ENCODE measurements around the gene ZFP36L1.
A peak's percentile ranks its signal among the peaks of the same experiment; 100 is the strongest.

ZFP36L1 gene

DNA sequence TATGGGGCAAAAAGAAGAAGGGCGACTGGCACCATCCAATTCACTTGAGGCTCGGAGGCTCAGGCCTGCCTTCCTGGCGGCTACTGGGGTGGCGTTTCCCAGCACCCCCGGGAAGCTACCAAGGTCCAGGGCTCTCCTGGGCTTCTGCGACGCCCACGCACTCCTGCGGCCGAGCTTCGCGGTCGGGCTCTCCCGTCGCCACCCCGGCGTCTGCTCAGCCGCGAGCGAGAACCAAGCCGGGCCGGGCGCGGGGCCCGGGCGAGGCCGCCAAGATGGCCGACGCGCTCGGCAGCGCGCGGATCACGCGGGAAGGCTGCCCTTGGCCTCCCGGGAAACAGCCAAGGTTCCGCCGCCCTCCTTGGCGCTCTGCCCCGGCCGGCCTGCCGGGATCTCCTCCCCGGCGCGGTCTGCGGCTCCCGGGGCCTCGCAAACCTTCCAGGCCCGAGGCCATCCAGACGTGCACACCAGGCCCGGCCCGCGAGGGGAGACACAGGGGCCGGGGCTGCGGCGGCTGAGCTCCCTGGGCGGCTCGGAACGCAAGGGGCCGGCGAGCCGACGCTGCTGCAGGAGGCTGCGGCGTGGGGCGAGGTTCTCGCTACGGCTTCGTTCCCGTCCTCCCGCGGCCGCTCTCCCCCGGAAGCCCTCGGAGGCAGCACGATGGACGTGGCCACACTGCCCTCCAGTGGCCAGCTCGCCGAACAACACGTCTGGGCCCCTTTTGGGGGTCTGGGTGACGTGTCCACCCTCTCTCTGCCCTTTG, 23.5 kb upstream of the ZFP36L1 start:
- DNase-seq (ENCODE audit: low read depth in 2 of 2) = peak; percentile 84 to 87

DNA sequence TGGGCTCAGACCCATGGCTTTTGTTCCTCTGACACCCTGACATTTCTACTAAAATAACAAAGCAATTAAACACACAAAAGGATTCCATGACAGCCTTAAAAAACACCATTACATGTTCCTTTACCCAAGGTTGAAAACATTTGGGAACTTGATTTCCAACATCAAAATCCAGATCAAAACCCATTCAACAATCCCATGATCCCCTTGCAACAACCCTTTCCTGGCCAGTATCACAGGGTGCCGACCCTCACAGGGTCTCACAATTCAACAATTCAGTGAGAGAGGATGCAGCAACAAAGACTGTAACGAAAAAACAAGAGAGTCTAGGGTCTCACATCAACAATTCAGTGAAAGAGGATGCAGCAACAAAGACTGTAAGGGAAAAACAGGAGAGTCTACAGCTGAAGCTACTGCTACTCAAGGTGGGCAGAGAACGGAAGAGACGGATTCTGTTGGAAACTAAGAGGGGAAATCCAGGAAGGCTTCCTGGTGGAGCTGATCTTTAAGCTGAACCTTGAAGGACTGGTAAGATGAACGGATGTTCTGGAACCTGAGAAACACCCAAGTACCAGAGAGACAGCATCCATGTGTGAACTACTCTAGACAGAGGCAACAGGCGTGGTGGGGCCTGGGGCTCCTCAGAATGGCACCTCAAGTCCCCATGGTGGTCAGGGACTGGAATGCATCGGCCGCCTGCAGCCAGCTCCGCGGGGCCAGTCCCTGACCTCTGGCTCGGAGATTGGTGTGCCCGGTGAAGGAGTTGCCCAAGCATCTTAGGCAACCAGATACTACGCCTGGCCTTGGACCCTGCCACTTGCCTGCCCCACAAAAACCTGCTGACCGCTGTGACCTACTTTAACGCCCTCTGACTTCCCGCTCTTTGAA, 22.7 kb upstream of the ZFP36L1 start:
- DNase-seq (ENCODE audit: low read depth in 2 of 2) = no peak

DNA sequence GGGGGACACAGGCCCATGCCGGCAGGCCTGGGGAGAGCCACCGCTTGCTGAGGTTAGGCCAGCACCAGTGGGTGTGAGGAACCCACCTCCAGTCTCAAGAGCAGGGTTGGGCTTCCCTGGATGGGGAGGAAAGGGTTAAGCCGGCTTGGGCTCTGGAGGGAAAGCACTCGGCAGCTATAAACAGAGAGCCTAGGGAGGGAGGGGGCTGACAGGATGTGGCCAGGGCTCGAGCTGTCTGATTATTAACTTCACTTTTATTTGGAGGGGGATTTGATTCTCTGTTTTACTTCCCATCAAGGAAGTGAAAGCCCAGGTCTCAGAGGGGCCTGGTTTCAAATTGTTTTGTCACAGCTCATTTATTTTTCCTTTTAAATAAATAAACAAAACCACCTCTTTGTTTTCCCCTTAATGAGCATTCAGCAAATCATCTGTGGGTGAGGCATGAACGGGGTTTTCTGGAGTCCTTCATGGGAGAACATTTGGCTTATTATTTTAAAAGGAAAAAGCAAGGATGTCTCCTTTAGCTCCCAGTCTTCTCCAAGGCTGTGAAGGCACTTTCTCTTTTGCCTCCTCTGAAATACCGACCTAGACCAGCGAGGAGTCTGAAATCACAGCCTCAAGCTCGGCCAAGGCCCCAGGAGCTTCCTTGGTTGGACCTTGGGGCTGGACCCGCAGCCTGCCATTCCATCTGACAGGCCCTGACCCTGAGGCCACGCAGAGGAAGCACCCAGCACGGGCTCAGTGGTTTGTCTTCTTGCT, 21.9 kb upstream of the ZFP36L1 start:
- DNase-seq (ENCODE audit: low read depth in 2 of 2) = no peak

DNA sequence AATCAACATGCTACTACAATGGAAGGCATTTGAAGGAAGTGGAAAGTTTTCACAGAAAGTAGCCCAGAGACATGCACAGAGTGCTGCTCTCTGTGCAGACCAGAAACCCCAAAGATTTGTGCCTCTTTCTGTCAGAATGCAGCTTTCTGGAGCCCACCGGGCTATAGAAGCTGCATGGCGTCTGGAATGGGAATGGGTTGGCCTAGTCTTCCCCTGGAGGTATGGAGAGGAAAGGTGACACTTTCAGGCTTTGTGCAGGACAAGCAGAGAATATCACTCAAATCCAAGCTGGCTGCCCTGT, 21.3 kb upstream of the ZFP36L1 start:
- no peak for DNase-seq (ENCODE audit: low read depth in 2 of 2)

DNA sequence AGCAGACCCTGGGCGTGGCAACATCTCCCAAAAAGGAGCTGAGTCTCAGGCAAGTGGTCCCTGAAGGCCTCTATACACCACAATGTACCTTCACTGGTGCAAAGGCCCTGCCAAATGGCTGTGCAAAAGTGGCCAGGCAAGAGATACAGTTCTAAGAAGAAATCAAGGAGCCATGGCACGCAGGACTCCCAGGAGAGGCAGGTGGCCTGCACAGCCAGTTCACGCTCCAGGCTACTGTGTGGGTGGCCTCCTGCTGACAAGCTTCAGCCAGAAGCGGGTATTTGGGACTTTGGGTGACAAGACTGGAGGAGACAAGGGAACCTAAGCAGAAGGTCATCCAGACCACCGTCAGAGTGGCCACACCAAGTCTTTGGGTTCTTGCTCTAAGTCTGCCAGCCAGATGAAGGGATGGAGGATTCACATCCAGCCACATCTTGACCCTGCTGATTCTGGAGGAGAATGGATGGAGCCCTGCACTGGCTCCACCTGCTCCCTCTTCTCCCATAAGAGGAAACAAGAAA, 20.5 kb upstream of the ZFP36L1 start:
- no peak for DNase-seq (ENCODE audit: low read depth in 2 of 2)

DNA sequence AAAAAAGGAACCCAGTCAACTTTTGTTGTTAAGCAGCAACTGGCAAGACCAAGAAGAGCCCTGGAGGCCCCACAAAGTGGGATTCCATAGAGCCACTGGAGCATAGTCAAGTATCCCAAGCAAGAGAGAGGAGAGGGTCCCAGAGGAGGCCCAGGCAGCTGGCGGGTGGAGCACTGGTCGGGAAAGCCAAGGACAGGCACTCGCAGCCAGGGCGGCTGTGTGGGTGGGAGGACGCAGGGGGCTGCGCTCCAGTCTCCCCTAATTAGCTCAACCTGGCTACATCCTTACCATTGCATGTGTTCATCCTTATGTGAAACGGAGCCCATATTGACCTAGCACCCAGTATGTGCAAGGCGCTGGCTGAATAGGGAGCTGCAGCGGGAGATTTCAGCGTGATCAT, 18.3 kb upstream of the ZFP36L1 start:
- DNase-seq (ENCODE audit: low read depth in 2 of 2) = no peak

DNA sequence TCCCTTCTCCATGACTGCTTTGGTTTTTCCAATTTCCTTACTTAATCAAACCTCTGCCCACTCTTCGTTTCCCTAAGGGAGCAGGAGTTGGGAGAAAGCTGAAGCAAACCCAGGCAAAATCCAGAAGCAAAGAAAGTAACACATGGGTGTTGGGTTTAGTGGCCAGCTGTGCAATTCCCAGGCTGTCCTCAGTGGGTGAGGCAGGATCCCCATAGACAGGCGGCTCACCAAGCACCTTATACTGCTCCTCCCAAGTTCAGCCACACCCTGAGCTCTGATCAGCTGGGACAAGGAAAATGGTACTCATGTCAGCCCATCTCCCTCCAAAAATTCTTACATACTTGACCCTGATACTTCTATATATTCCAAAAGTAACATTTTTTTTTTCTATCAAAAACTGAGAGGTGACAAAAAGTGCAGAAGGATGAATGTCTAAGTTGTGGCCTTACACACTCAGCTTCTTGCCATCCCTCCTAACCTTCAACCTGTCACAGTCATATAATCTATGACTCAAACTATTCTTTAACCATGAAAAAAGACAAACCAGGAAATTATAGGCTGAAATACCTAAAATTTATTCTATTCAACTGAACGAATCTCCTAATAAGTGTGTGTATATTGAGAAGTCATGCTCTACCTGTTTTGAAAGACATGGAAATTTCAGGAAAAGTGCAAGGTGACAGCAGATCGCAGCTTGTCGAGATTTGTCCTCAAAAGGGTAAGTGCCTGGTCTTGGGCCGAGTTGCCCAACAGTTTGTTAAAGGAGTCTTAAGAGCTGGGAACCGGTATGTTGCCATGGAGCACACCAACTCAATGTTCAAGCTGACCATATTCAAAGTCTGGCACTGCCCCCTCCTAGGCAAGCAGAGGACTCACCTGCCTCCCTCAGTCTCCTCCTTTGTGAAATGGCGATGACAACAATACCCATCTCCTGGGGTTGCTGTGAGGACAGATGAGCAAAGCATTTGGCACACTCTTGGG, 17.6 kb upstream of the ZFP36L1 start:
- DNase-seq (ENCODE audit: low read depth in 2 of 2) = no peak

DNA sequence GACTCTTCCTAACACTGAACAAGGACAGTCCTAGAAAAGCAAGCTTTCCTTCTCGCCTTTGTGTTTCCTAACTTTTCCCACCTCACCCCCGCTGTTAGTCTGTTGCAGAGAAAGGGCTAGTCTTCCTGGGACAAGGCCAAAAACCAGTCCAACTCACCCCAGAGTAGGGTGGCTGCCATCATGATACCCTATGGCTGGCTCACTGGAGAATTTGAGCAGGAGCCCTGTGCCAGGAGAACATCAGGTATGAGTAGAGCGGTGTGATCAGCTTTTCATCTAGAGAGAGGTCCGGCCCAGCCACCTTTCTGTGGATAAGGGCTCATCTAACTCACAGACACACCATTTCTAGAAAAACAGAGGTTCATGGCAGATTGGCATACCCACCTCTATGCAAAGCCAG, 16.7 kb upstream of the ZFP36L1 start:
- no peak for DNase-seq (ENCODE audit: low read depth in 2 of 2)

DNA sequence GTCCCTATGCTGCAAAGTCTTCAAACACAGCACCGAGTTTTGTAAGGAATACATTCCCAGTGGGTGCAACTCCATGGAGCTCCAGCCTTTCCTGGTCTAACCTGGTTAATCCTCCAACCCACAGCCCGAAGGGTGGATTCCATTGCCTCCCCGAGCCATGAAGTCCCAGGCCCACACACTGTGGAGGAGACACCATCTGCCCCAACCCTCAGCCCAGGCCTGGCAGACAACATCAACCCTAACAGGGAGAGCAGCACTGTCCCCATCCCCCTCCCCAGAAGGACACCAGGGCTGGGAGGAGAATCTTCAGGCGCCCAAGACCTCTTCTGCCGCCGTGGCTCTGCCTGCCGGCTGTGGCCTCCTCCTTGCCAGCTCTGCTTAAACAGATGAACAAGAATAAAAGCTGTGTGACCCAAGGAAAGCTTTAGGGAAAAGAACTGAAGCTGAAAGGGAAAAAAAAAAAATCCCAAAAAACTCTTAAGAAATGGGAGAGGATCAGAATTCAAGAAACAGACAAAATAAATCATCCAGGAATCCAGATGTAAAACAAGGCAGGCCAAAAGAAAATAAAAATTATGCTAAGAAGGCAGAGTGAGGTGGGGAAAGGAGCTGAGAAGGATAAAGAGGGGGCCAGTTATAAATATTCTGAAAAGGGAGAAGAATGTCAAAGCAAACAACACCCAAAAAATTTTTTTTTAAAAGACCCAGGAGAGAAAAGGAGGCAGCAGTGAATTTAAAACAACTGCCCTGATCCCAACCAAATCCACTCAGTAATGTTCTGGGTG, 16.0 kb upstream of the ZFP36L1 start:
- DNase-seq (ENCODE audit: low read depth in 2 of 2) = no peak

DNA sequence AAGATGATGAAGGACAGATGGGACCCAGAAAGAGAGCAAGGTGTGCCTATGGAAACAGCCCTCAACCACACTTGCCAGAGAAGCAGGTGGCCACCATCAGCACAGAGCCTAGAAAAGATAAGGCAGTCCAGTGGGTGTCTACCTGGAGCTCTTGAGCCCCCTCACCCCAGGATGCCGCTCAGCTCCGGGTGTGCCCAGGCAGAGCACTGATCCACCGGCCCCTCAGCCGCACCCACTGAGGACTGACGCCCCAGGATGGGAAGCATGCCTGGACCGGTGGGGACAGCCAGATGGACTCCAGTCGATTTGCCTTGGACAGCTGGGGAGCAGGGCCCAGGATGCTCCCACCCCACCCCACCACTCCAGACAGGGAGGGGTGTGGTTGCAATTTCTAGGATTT, 15.1 kb upstream of the ZFP36L1 start:
- DNase-seq (ENCODE audit: low read depth in 2 of 2) = no peak

DNA sequence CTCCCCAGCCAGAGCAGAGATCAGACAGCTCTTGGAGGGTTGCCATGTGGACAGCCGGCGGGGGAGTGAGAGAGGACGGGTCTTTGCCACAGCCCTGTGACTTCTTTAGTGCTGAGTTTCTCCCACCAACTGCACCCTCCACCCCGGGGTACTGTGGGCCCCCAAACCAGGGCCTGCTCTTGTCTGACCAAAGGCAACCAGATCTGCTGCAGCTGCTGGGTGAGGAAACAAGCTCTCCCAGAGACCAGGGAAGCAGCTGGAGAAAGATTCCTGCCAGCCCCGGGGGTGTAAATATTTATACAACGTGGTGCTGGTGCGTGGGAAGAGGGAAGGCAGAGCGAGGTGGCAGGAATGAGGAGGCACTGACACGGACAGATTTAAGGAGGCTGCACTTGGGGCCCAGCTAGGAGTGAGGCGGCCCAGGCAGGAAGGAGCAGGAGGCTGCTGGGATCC, 14.3 kb upstream of the ZFP36L1 start:
- DNase-seq (ENCODE audit: low read depth in 2 of 2) = no peak

DNA sequence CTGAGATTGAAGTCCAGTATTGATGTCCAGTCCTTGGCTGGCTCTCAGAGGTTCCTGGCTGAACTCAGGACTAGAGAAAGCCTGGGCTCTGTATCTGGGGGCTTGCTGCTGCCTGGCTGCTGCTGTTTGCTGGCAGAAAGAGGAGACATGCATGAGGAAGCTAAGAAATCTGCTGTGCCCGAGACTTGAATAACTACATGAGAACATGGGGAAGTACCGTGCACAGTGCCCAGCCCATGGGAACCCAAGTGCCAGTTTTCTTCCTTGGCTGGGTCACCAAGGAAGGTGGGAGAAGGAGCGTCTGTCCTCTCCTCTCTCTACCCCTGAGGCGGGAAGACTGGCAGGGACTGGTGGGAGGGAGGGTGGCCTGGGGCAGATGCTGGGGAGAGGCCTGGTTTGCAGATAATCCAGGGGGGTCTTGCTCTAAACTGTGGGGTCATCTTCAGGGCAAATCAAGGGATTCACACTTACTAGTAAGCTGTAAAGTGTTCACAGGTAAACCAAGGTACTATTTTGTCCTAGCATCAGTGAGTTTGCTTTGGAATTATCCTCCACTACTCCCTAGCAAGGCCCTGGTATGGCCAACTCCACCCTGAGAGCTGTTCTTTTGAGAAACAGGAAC, 13.8 kb upstream of the ZFP36L1 start:
- DNase-seq (ENCODE audit: low read depth in 2 of 2) = no peak

DNA sequence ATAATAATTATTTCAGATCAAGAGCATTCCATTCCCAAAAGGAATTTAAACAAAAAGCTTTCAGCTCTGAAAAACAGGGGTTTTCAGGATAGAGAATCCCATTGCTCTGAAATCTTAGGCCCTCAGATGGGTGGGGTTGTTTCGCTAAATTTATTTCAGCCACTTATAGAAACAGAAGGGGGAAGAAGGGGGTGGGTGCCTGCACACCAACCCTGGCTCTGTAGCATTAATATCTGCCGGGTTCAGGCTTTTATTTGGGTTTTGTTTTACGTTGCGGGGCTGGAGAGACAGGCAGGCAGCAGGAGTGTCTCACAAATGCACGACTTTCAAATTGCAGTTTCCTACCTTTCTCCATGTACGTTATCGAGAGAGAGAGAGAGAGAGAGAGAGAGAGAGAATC, 12.5 kb upstream of the ZFP36L1 start:
- no peak for DNase-seq (ENCODE audit: low read depth in 2 of 2)

DNA sequence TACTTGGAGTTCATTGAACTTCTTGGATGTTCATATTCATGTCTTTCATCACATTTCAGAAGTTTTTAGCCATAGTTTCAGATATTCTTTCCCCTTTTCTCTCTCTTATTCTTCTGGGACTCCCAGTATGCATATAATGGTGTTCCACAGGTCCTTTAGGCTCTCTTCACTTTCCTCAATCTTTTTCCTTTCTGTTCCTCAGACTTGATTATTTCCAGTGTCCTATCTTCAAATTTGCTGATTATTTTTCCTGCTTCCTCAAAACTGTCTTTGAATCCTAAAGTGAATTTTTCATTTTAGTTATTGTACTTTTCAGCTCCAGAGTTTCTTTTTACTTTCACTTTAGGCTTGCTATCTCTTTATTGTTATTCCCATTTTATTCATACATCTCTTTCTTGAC, 8.8 kb upstream of the ZFP36L1 start:
- no peak for DNase-seq (ENCODE audit: low read depth in 2 of 2)

DNA sequence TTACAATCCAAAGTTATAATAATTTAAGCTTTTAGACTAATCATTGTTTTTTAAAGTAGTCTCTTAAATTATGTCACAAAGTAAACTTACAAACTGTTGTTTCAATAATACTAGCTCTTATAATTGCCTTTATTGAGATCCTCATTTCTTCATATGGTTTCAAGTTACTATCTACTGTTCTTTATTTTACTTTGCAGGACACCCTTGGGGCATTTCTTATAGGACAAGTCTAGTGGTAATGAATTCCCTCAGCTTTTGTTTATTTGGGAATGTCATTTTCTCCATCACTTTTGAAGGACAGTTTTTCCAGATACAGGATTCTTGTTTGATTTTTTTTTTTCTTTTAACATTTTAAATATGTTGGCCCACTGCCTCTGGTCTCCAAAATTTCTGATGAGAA, 8.1 kb upstream of the ZFP36L1 start:
- DNase-seq (ENCODE audit: low read depth in 2 of 2) = no peak

DNA sequence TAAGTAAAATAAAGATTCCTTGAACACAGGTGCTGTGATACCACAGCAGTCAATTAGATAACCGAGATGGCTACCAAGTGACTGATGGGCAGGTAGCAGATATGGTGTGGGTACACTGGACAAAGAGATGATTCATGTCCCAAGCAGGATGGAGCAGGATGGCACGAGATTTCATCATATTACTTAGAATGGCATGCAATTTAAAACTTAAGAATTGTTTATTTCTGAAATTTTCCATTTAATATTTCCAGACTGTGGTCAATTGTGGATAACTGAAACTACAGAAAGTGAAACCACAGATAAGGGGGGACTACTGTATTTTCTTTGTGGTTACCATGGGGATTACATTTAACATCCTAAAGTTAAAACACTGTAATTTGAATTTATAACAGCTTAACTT, 7.5 kb upstream of the ZFP36L1 start:
- no peak for DNase-seq (ENCODE audit: low read depth in 2 of 2)

DNA sequence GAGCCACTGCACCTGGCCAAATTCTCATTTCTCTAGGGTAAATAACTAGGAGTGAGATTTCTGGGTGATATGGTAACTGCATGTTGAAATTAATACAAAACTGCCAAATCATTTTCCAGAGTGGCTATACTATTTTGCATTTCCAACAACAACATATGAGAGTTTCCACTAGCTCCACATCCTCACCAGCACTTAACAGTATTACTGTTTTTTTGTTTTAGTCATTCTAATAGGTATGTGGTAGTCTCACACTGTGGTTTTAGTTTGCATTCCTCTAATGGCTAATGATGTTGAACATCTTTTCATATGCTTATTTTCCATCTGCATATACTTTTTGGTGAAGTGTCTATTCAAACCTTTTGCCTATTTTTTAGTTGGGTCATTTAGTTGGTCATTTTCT, 5.8 kb upstream of the ZFP36L1 start:
- DNase-seq (ENCODE audit: low read depth in 2 of 2) = no peak

DNA sequence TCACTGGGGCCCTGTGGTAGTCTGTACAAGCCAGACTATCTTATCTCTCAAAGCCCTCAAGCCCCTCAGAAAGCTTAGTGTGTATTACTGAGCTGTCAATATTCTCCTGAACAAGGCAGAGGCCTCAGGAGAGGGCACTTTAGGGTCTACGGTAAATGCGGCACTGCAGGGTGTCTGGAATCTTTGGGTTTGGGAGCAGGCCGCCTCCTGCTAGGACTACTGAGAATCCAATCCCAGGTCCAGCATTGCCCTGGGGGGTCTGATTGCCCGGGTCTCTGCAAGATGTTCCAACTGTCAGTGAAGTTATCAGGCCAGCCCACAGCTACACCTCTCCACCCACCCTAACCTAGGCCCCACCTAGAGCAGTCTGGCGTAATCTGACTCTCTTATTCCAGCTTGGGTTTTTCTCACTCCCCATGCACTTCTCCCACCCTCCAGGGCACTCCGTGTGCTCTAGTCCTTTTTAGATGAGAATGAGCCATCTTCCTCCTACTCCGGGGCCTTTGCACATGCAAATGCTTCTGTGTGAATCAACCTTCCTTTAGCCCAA, 4.3 kb upstream of the ZFP36L1 start:
- DNase-seq (ENCODE audit: low read depth in 2 of 2) = no peak

DNA sequence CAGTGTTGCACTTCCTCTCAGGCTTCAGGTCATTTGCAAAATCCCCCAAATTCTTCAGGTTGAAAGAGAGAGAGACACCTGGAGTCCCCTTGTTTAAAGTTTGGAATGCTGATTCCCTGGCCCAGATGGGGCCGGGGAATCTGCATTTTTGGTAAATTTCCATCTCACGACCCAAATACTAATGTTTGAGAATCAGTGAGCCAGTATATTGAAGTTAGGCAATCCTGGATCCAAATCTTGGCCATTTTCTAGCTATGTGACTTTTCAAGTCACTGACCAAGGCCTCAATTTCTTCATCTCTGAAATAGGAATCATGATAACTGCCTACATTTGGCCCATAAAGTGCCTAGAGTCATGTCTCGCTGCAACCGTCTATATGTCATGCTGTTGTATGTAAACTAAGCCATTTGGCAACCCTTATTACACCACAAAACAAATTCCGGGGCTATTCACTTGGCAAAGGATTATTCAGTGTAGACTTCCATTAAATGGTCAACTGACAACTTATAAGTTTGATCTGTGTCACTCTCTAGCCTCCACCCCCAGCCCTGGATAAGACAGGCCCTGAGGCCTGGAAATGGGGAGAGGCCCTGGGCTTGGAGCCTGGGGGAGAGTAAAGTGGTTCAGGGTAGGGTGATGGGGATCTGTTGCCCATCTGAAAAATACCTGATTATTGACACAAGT, 3.7 kb upstream of the ZFP36L1 start:
- DNase-seq (ENCODE audit: low read depth in 2 of 2) = no peak

Data from stimulated activated CD4-positive, alpha-beta T cell treated with anti-CD3 and anti-CD28 coated beads, Interleukin-4, amount 100 ng/mL, for 48 hours (primary cell).